Measurements from ENCODE around the gene DIPK1B.

- no peak for TF ChIP-seq KLF1 (tag by site-specific recombination; IDR thresholded peaks at IDR 0.05)
- no peak for TF ChIP-seq ZFP41 (tag by site-specific recombination; IDR thresholded peaks at IDR 0.05; ENCODE audit: borderline replicate concordance)
- no peak for TF ChIP-seq ZNF239 (tag by site-specific recombination; IDR thresholded peaks at IDR 0.05)
- no peak for TF ChIP-seq GFI1B (tag by site-specific recombination; IDR thresholded peaks at IDR 0.05)
- no peak for TF ChIP-seq YY1 (tag by site-specific recombination; IDR thresholded peaks at IDR 0.05)
- TF ChIP-seq ZNF362 (tag by site-specific recombination; IDR thresholded peaks at IDR 0.05) = no peak
- TF ChIP-seq ZNF629 (tag by site-specific recombination; IDR thresholded peaks at IDR 0.05) = no peak
- TF ChIP-seq TCF7L2 (IDR thresholded peaks at IDR 0.05; ENCODE audit: borderline replicate concordance, low read depth, low read length) = no peak
- TF ChIP-seq CTCF (tag by site-specific recombination; IDR thresholded peaks at IDR 0.05) = no peak
Observed at GRCh38 chr9:136665704-136666371, 46.5 kb upstream of the DIPK1B start.

All from HEK293 (cell line).